ENCODE measurements around the gene PELI3. TPM values are rescaled to one million over a fixed set of nuclear protein-coding genes. Genes with fewer than 3 reads are reported as not detected.
A peak's percentile ranks its signal among the peaks of the same experiment; 100 is the strongest.

Gene PELI3
- total RNA-seq, 2 experiments from 2014 or later: 5.1 to 5.8 TPM

DNA sequence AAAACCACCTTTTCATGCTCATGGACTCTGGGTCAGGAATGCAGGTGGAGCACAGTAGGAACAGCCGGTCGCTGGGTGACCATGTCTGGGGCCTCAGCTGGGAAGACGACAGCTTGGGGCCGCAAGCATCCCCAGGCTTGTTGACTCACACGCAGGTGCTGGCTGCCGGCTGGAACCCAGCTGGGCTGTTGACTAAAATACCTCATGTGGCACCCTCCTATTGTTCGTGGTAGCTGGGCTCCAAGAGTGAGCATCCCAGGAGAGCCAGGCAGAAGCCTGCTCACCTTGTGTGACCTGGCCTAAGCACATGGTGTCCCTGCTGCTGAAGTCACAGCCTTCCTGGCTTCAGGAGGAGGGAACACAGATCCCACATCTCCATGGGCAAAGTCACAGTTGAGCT is 22.9 kb downstream of the PELI3 start:
- ChIA-PET CTCF (interaction anchor here (1.1 to 1.7 kb wide), 3 partner anchors 9 to 103 kb away, joined by 3 to 5 read pairs (median 4); partner anchors contain the start of gene DPP3), POLR2A (no interaction called here)
- H3K9me3 Mint-ChIP-seq (ENCODE audit: insufficient read depth): no peaks in the 10 kb centered on the region
- no peaks in the 10 kb centered on the region for H3K4me1 Mint-ChIP-seq (ENCODE audit: low read depth)
- H3K27ac Mint-ChIP-seq: no peak overlapping the region
- H3K27me3 Mint-ChIP-seq (ENCODE audit: low read depth): no peaks in the 10 kb centered on the region
- ATAC-seq (no peak), DNase-seq (no peak)
- peaks cover 14% of the 10 kb centered on the region for H3K36me3 Mint-ChIP-seq (ENCODE audit: low read depth)
- H3K4me3 Mint-ChIP-seq: no peak overlapping the region

DNA sequence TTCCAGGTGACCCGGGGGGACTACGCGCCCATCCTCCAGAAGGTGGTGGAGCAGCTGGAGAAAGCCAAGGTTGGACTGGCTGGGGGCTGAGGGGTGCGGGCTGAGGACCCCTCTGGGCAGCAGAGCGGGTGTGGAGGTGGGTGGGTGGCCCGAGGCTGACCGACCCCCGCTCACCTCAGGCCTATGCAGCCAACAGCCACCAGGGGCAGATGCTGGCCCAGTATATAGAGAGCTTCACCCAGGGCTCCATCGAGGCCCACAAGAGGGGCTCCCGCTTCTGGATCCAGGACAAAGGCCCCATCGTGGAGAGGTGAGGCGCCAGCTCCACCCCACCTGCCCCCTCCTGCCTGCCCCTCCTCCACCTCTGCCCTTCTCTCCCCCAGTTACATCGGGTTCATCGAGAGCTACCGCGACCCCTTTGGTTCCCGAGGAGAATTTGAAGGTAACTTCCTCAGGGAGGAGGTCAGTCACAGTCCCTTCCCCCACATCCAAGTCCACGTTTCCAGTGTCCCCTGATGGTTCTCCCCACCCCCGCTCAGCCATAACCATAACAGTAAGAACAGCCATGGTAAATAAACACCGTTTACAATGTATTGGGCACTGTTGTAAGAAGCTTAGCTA is 24.7 kb downstream of the PELI3 start:
- no peak overlapping the region for H3K27ac Mint-ChIP-seq
- H3K9me3 Mint-ChIP-seq (ENCODE audit: insufficient read depth): no peaks in the 10 kb centered on the region
- ChIA-PET POLR2A (interaction anchor here (0.6 kb wide), 1 partner anchor 158 kb away, joined by 3 read pairs; no protein-coding TSS in a partner anchor), CTCF (interaction anchor here (0.7 to 1.7 kb wide), 6 partner anchors 11 to 187 kb away, joined by 3 to 5 read pairs (median 4); partner anchors contain the start of gene DPP3)
- ATAC-seq (no peak), DNase-seq (no peak)
- no peak overlapping the region for H3K4me3 Mint-ChIP-seq
- no peaks in the 10 kb centered on the region for H3K4me1 Mint-ChIP-seq (ENCODE audit: low read depth)
- H3K36me3 Mint-ChIP-seq (ENCODE audit: low read depth): peaks cover 18% of the 10 kb centered on the region
- H3K27me3 Mint-ChIP-seq (ENCODE audit: low read depth): no peaks in the 10 kb centered on the region

DNA sequence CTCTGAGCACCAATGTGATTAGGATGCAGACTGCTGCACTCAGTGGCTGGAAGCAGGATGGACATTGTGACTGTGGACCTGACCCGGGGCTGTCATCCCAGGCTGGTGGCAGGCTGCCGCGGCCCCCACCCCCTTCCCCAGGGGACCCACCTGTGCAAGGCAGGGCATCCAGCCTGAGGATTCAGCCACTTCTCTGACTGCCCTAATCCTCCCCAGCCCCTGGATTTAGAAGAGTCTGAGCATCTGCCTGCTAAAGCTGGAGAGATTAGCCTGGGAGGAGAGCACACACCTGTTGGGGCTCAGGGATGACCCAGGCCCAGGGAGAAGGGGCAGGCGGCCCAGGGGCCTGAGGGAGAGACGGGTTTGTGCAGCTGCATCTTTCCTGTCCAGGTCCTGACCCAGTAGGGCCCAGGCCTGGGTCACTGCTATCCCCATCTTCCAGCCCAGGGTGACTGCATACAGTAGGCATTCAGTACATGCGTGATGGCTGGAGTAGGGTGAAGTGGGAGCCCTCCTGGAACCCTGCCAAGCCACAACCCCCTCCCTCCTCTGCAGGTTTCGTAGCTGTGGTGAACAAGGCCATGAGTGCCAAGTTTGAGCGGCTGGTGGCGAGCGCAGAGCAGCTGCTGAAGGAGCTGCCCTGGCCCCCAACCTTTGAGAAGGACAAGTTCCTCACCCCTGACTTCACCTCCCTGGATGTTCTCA is 25.6 kb downstream of the PELI3 start:
- no peaks in the 10 kb centered on the region for H3K4me1 Mint-ChIP-seq (ENCODE audit: low read depth)
- H3K9me3 Mint-ChIP-seq (ENCODE audit: insufficient read depth): no peaks in the 10 kb centered on the region
- peaks cover 22% of the 10 kb centered on the region for H3K36me3 Mint-ChIP-seq (ENCODE audit: low read depth)
- ChIA-PET CTCF (interaction anchor here (1.2 kb wide), 2 partner anchors 13 to 186 kb away, joined by 4 to 5 read pairs; no protein-coding TSS in a partner anchor), POLR2A (no interaction called here)
- DNase-seq (no peak), ATAC-seq (no peak)
- H3K4me3 Mint-ChIP-seq: no peak overlapping the region
- no peak overlapping the region for H3K27ac Mint-ChIP-seq
- H3K27me3 Mint-ChIP-seq (ENCODE audit: low read depth): no peaks in the 10 kb centered on the region

DNA sequence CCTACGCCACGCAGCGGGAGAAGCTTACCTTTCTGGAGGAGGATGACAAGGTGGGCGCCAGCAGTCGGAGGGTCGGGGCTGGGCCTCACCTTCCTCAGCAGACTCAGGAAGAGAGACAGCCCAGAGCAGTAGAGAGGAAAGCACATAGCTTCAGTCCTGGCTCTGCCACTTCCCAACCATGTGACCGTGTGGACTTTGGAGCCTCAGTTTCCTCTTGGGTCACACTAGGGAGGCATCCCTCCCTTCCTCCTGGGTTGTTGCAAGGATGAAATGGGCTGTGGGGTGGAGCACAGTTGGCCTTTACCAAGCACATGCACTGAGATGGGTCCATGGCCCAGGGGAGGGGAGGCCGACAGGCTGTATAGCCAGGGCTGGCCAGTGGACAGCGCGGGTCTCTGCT is 26.4 kb downstream of the PELI3 start:
- no peaks in the 10 kb centered on the region for H3K4me1 Mint-ChIP-seq (ENCODE audit: low read depth)
- ChIA-PET CTCF (interaction anchor here (0.9 kb wide), 1 partner anchor 85 kb away, joined by 3 read pairs; no protein-coding TSS in a partner anchor), POLR2A (interaction anchor here (1.5 kb wide), 1 partner anchor 351 kb away, joined by 4 read pairs; no protein-coding TSS in a partner anchor)
- no peak overlapping the region for H3K27ac Mint-ChIP-seq
- DNase-seq (no peak), ATAC-seq (no peak)
- H3K27me3 Mint-ChIP-seq (ENCODE audit: low read depth): no peaks in the 10 kb centered on the region
- H3K36me3 Mint-ChIP-seq (ENCODE audit: low read depth): peaks cover 25% of the 10 kb centered on the region
- H3K9me3 Mint-ChIP-seq (ENCODE audit: insufficient read depth): no peaks in the 10 kb centered on the region
- no peak overlapping the region for H3K4me3 Mint-ChIP-seq

DNA sequence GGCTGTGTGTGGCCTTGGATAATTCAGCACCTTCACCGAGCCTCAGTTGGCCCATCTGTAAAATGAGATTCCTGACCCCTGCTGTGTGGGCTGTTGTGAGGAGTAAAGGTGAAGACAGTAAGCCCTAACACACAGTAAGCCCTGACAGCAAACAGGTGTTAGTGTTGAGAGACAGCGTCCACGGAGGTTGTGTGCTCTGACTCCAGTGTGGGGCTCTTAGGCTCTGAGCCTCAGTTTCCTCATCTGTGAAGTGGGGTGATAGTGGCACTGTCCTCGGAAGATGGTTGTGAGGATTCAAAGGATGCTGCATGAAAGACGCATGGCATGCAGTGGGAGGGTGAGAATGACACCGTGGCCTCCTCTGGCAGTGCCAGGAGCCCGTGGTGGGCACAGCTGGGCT is 27.8 kb downstream of the PELI3 start:
- Mint-ChIP-seq H3K36me3 (ENCODE audit: low read depth) (peaks cover 28% of the 10 kb centered on the region), H3K9me3 (ENCODE audit: insufficient read depth) (no peaks in the 10 kb centered on the region), H3K4me1 (ENCODE audit: low read depth) (no peaks in the 10 kb centered on the region), H3K27me3 (ENCODE audit: low read depth) (no peaks in the 10 kb centered on the region), H3K4me3 (no peak overlapping the region), H3K27ac (no peak overlapping the region)
- DNase-seq: no peak
- ATAC-seq: no peak
- ChIA-PET CTCF (no interaction called here), POLR2A (interaction anchor here (1.5 kb wide), 1 partner anchor 350 kb away, joined by 4 read pairs; no protein-coding TSS in a partner anchor)

DNA sequence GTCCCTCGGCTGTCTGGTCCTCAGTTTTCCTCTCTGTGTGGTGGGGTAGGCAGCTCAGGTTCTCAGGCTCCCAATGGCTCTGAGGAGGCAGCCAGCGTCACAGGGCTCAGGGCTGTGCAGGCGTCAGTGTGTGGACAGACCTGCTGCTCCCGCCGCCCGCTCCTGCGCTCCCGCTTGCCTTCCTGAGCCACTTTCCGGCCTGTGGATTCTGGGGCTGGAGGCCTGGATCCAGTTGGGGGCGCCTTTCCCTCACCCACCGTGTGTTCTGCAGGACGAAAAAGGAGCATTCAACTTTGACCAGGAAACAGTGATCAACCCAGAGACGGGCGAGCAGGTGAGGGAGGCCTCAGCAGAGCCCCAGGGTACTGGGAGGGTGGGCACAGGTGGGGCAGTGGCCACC is 28.2 kb downstream of the PELI3 start:
- no peaks in the 10 kb centered on the region for H3K9me3 Mint-ChIP-seq (ENCODE audit: insufficient read depth)
- H3K27me3 Mint-ChIP-seq (ENCODE audit: low read depth): no peaks in the 10 kb centered on the region
- no peak overlapping the region for H3K4me3 Mint-ChIP-seq
- DNase-seq (no peak), ATAC-seq (no peak)
- CTCF ChIA-PET: no interaction called here
- H3K4me1 Mint-ChIP-seq (ENCODE audit: low read depth): no peaks in the 10 kb centered on the region
- H3K27ac Mint-ChIP-seq: no peak overlapping the region
- POLR2A ChIA-PET: no interaction called here
- H3K36me3 Mint-ChIP-seq (ENCODE audit: low read depth): peaks cover 28% of the 10 kb centered on the region

DNA sequence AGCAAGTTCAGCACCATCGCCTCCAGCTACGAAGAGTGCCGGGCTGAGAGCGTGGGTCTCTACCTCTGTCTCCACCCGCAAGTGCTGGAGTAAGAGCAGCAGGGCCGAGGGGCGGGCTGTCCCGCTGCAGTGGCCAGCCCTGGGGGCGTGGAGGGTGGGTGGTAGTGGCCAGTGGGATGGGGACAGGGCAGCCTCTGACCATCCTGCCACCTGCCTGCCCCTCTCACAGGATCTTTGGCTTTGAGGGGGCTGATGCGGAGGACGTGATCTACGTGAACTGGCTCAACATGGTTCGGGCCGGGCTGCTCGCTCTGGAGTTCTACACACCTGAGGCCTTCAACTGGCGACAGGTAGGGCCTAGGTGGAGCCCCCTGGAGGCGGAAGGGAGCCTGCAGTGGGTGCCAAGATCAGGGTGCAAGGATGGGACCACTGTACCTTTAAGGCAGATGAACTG is 28.7 kb downstream of the PELI3 start:
- peak; percentile 48 for ATAC-seq
- H3K9me3 Mint-ChIP-seq (ENCODE audit: insufficient read depth): no peaks in the 10 kb centered on the region
- ChIA-PET POLR2A (no interaction called here), CTCF (no interaction called here)
- no peak overlapping the region for H3K4me3 Mint-ChIP-seq
- peaks cover 27% of the 10 kb centered on the region for H3K36me3 Mint-ChIP-seq (ENCODE audit: low read depth)
- H3K27ac Mint-ChIP-seq: no peak overlapping the region
- H3K27me3 Mint-ChIP-seq (ENCODE audit: low read depth): no peaks in the 10 kb centered on the region
- DNase-seq: peak; percentile 27
- H3K4me1 Mint-ChIP-seq (ENCODE audit: low read depth): no peaks in the 10 kb centered on the region

DNA sequence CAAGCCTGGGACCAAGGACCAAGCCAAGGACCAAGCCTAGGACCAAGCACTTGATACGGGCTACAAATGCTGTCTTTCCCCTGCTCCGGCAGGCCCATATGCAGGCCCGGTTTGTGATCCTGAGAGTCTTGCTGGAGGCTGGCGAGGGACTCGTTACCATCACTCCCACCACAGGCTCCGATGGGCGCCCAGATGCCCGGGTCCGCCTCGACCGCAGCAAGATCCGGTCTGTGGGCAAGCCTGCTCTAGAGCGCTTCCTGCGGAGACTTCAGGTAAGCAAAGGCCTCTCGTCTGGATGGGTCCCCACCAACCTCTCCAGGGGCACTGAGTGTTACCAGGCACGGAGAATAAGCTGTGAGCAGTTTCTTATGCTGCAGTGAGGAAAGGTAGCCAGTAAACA is 30.5 kb downstream of the PELI3 start:
- Mint-ChIP-seq H3K36me3 (ENCODE audit: low read depth) (peaks cover 30% of the 10 kb centered on the region), H3K4me3 (no peak overlapping the region), H3K4me1 (ENCODE audit: low read depth) (no peaks in the 10 kb centered on the region), H3K9me3 (ENCODE audit: insufficient read depth) (no peaks in the 10 kb centered on the region), H3K27ac (no peak overlapping the region), H3K27me3 (ENCODE audit: low read depth) (no peaks in the 10 kb centered on the region)
- POLR2A ChIA-PET: no interaction called here
- CTCF ChIA-PET: no interaction called here
- DNase-seq: no peak
- ATAC-seq: no peak

DNA sequence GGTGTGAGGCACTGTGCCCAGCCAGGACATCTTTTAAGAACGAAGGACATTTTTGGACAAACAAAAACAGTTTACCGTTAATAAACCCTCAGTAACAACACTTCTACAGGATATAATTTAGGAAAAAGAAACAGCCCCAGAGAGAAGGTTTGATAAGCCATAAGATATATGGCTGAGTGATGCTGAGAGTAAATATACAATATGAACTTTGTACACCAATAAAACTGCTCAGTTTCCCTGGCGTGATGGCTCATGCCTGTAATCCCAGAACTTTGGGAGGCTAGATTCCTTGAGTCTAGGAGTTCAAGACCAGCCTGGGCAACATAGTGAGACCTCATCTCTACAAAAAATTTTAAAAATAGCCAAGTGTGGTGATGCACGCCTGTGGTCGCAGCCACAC is 31.8 kb downstream of the PELI3 start:
- H3K36me3 Mint-ChIP-seq (ENCODE audit: low read depth): peaks cover 28% of the 10 kb centered on the region
- H3K4me1 Mint-ChIP-seq (ENCODE audit: low read depth): no peaks in the 10 kb centered on the region
- no peak for ATAC-seq
- no peak overlapping the region for H3K4me3 Mint-ChIP-seq
- POLR2A ChIA-PET: interaction anchor here (0.7 kb wide), 1 partner anchor 608 kb away, joined by 3 read pairs; no protein-coding TSS in a partner anchor
- CTCF ChIA-PET: no interaction called here
- DNase-seq: no peak
- H3K27ac Mint-ChIP-seq: no peak overlapping the region
- H3K27me3 Mint-ChIP-seq (ENCODE audit: low read depth): no peaks in the 10 kb centered on the region
- no peaks in the 10 kb centered on the region for H3K9me3 Mint-ChIP-seq (ENCODE audit: insufficient read depth)

DNA sequence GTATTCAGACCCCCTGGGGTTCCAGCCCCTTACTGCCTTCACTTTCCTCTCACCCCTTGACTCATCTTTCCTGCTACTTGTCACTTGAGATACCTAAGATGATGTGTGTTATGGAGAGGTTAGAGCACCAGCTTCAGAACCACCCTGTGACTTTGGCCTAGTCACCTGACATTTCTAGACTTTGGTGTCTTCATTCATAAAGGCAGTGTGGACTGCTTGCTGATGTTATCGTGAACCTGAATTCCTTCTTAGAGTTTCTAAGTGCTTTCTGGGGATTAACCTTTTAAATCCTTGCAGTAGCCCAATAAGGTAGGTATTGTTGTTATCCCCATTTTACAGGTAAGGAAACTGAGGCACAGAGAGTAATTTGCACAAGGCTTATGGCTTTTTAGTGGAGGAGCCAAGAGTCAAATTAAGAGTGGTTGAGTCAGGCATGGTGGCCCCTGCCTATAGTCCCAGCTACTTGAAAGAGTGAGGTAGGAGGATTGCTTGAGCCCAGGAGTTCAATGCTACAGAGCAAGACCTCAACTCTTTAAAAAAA is 38.6 kb downstream of the PELI3 start:
- Mint-ChIP-seq H3K9me3 (ENCODE audit: insufficient read depth) (no peaks in the 10 kb centered on the region), H3K36me3 (ENCODE audit: low read depth) (peaks cover 23% of the 10 kb centered on the region), H3K27ac (no peak overlapping the region), H3K4me1 (ENCODE audit: low read depth) (peaks cover 14% of the 10 kb centered on the region), H3K4me3 (no peak overlapping the region), H3K27me3 (ENCODE audit: low read depth) (no peaks in the 10 kb centered on the region)
- ChIA-PET CTCF (interaction anchor here (1.3 kb wide), 1 partner anchor 14 kb away, joined by 4 read pairs; no protein-coding TSS in a partner anchor), POLR2A (no interaction called here)
- ATAC-seq (no peak), DNase-seq (no peak)

DNA sequence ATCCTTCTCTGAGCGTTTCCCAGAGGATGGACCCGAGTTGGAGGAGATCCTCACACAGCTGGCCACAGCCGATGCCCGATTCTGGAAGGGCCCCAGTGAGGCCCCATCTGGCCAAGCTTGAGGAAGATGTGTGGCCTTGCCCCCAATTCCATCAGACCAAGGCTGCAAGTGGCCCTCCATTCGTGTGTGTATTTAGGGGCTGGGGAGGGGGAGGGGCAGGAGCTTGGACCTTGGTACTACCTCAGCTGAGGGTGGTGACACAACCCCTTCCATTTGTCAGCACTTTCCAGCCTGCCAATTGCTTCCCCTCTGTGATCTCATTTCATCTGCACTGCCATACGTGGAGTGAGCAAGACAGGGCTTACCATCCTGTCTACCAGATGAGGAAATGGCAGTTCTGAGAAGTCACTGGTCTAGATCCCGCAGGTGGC is 42.4 kb downstream of the PELI3 start:
- Mint-ChIP-seq H3K27ac (peak overlapping the region; percentile 39), H3K9me3 (ENCODE audit: insufficient read depth) (no peaks in the 10 kb centered on the region), H3K36me3 (ENCODE audit: low read depth) (peaks cover 17% of the 10 kb centered on the region), H3K4me3 (no peak overlapping the region), H3K4me1 (ENCODE audit: low read depth) (peaks cover 25% of the 10 kb centered on the region), H3K27me3 (ENCODE audit: low read depth) (no peaks in the 10 kb centered on the region)
- ChIA-PET POLR2A (interaction anchor here (0.7 to 2.3 kb wide), 2 partner anchors 29 to 37 kb away, joined by 3 to 7 read pairs; partner anchors contain the start of genes ACTN3 and DPP3), CTCF (interaction anchor here (2.5 kb wide), 1 partner anchor 169 kb away, joined by 7 read pairs; the partner anchor contains the start of gene RBM4B)
- DNase-seq: peak; percentile 21
- no peak for ATAC-seq

All from activated CD8-positive, alpha-beta T cell treated with anti-CD3 and anti-CD28 coated beads, Interleukin-2, amount 10 ng/mL, durations not matched to agents 7 days and 5 days (primary cell).